ENCODE measurements around the gene ZKSCAN2. TPM values are rescaled to one million over a fixed set of nuclear protein-coding genes. Genes with fewer than 3 reads are reported as not detected.

ZKSCAN2 gene
- total RNA-seq (2014; rRNA removed; shearing (Covaris generic)) (1.4 and 2.3 TPM in 2 replicates), polyA plus RNA-seq (2016; fragmentation: Nextera tagmentation; extraction: Ambion mirVana) (1.0 and 1.2 TPM in 2 replicates)

- Histone ChIP-seq H3K4me2 (ENCODE audit: unreplicated experiment) (peak within 1 kb of the TSS; percentile 96), H3K36me3 (ENCODE audit: low read depth) (no peaks in the 10 kb centered on the region), H4K20me1 (ENCODE audit: insufficient read depth) (no peaks in the 10 kb centered on the region; the same call in 1 of the 2 replicates), H3K27ac (peak within 1 kb of the TSS; percentile 84), H3K79me2 (ENCODE audit: insufficient read depth) (peaks cover 61% of the 10 kb centered on the region), H3K9me3 (ENCODE audit: low read depth) (no peaks in the 10 kb centered on the region), H3K27me3 (replicated peaks; ENCODE audit: insufficient read depth) (no peaks in the 10 kb centered on the region), H3K9ac (peak within 1 kb of the TSS; percentile 94), H3F3A (ENCODE audit: insufficient read depth) (peaks cover 20% of the 10 kb centered on the region; the same call in 1 of the 2 replicates), H2AFZ (peak within 1 kb of the TSS; percentile 92), H3K4me1 (ENCODE audit: insufficient read depth) (peaks cover 22% of the 10 kb centered on the region), H3K9me2 (ENCODE audit: insufficient read depth) (no peaks in the 10 kb centered on the region), H3K4me3 (peak within 1 kb of the TSS; percentile 83)
- whole genome bisulfite sequencing, 2 experiments (ENCODE audit: low coverage in 1 of 2, low lambda C conversion rate in 2 of 2, missing lambda C conversion rate in 2 of 2), result 0 to 1% methylated on average over 42 to 52 of the region's 69 CpGs
- no peak for TF ChIP-seq EZH2phosphoT487 (IDR thresholded peaks at IDR 0.05; ENCODE audit: insufficient read depth, low read depth)
- TF ChIP-seq EZH2 (IDR thresholded peaks at IDR 0.05; ENCODE audit: insufficient read depth, poor library complexity, severe bottlenecking), result no peak
- in situ Hi-C loops (cut with MboI), result loop anchor here (25.0 kb wide), 1 partner anchor 1855 kb away; no protein-coding TSS in a partner anchor
- peak; percentile 97 for DNase-seq
Measured at GRCh38 chr16:25257470-25257955, at the start of gene ZKSCAN2. TSS of gene ZKSCAN2 (minus strand) at chr16:25257845. CDS start at chr16:25257127, 718 bp downstream.

- Histone ChIP-seq H3K79me2 (ENCODE audit: insufficient read depth) (no peaks in the 10 kb centered on the region), H4K20me1 (ENCODE audit: insufficient read depth) (no peaks in the 10 kb centered on the region), H3K27me3 (replicated peaks; ENCODE audit: insufficient read depth) (no peaks in the 10 kb centered on the region), H3K4me2 (ENCODE audit: unreplicated experiment) (no peak overlapping the region), H3K27ac (no peak overlapping the region), H3K9me2 (ENCODE audit: insufficient read depth) (no peaks in the 10 kb centered on the region), H3K4me3 (no peak overlapping the region), H3K9me3 (ENCODE audit: low read depth) (no peaks in the 10 kb centered on the region), H2AFZ (no peak overlapping the region), H3K36me3 (ENCODE audit: low read depth) (no peaks in the 10 kb centered on the region), H3K4me1 (ENCODE audit: insufficient read depth) (no peaks in the 10 kb centered on the region), H3K9ac (no peak overlapping the region), H3F3A (ENCODE audit: insufficient read depth) (no peaks in the 10 kb centered on the region)
- WGBS, 2 experiments (ENCODE audit: low coverage in 1 of 2, low lambda C conversion rate in 2 of 2, missing lambda C conversion rate in 2 of 2), result 3 to 8% methylated on average over 4 of the region's 4 CpGs
- TF ChIP-seq EZH2 (IDR thresholded peaks at IDR 0.05; ENCODE audit: insufficient read depth, poor library complexity, severe bottlenecking), result no peak
- TF ChIP-seq EZH2phosphoT487 (IDR thresholded peaks at IDR 0.05; ENCODE audit: insufficient read depth, low read depth), result no peak
- DNase-seq, result no peak
- in situ Hi-C loops (cut with MboI), result no loop called here
Measured at GRCh38 chr16:25299792-25300590, 42.3 kb upstream of the ZKSCAN2 start.

GRCh38 chr16:25298165-25298872, 40.7 kb upstream of the ZKSCAN2 start:
- 18 to 22% methylated on average over 5 of the region's 5 CpGs for WGBS, 2 experiments (ENCODE audit: low coverage in 1 of 2, low lambda C conversion rate in 2 of 2, missing lambda C conversion rate in 2 of 2)

GRCh38 chr16:25297151-25297787, 39.6 kb upstream of the ZKSCAN2 start:
- H3K79me2 ChIP-seq (ENCODE audit: insufficient read depth), result no peaks in the 10 kb centered on the region
- DNase-seq, result no peak
- H4K20me1 ChIP-seq (ENCODE audit: insufficient read depth), result no peaks in the 10 kb centered on the region
- no peak overlapping the region for H3K4me3 ChIP-seq
- in situ Hi-C loops (cut with MboI), result no loop called here
- no peak overlapping the region for H3K4me2 ChIP-seq (ENCODE audit: unreplicated experiment)
- H3K36me3 ChIP-seq (ENCODE audit: low read depth), result no peaks in the 10 kb centered on the region
- 21 to 22% methylated on average over 6 of the region's 6 CpGs for WGBS, 2 experiments (ENCODE audit: low coverage in 1 of 2, low lambda C conversion rate in 2 of 2, missing lambda C conversion rate in 2 of 2)
- H3K9me2 ChIP-seq (ENCODE audit: insufficient read depth), result no peaks in the 10 kb centered on the region
- TF ChIP-seq EZH2phosphoT487 (IDR thresholded peaks at IDR 0.05; ENCODE audit: insufficient read depth, low read depth), result no peak
- no peak for TF ChIP-seq EZH2 (IDR thresholded peaks at IDR 0.05; ENCODE audit: insufficient read depth, poor library complexity, severe bottlenecking)
- H2AFZ ChIP-seq, result no peak overlapping the region
- no peak overlapping the region for H3K9ac ChIP-seq
- H3F3A ChIP-seq (ENCODE audit: insufficient read depth), result no peaks in the 10 kb centered on the region
- no peak overlapping the region for H3K27ac ChIP-seq
- no peaks in the 10 kb centered on the region for H3K27me3 ChIP-seq (replicated peaks; ENCODE audit: insufficient read depth)
- H3K4me1 ChIP-seq (ENCODE audit: insufficient read depth), result no peaks in the 10 kb centered on the region
- H3K9me3 ChIP-seq (ENCODE audit: low read depth), result no peaks in the 10 kb centered on the region

More at GRCh38 chr16:25298165-25298872, 40.7 kb upstream of the ZKSCAN2 start:
- H3F3A ChIP-seq (ENCODE audit: insufficient read depth), result no peaks in the 10 kb centered on the region
- no peaks in the 10 kb centered on the region for H3K9me2 ChIP-seq (ENCODE audit: insufficient read depth)
- H4K20me1 ChIP-seq (ENCODE audit: insufficient read depth), result no peaks in the 10 kb centered on the region
- no peaks in the 10 kb centered on the region for H3K36me3 ChIP-seq (ENCODE audit: low read depth)
- H3K27ac ChIP-seq, result no peak overlapping the region
- no peaks in the 10 kb centered on the region for H3K79me2 ChIP-seq (ENCODE audit: insufficient read depth)
- TF ChIP-seq EZH2 (IDR thresholded peaks at IDR 0.05; ENCODE audit: insufficient read depth, poor library complexity, severe bottlenecking) (no peak), EZH2phosphoT487 (IDR thresholded peaks at IDR 0.05; ENCODE audit: insufficient read depth, low read depth) (no peak)
- H3K4me2 ChIP-seq (ENCODE audit: unreplicated experiment), result no peak overlapping the region
- H3K27me3 ChIP-seq (replicated peaks; ENCODE audit: insufficient read depth), result no peaks in the 10 kb centered on the region
- DNase-seq, result no peak
- no peak overlapping the region for H3K9ac ChIP-seq
- H3K4me1 ChIP-seq (ENCODE audit: insufficient read depth), result no peaks in the 10 kb centered on the region
- no peak overlapping the region for H3K4me3 ChIP-seq
- H2AFZ ChIP-seq, result no peak overlapping the region
- in situ Hi-C loops (cut with MboI), result no loop called here
- H3K9me3 ChIP-seq (ENCODE audit: low read depth), result no peaks in the 10 kb centered on the region

Measured in GM23248 (cell line).